Fibroblast of skin of back (primary cell): ENCODE measurements around the gene RUNX2.
"Not testable (repeated sequence)": the region's sequence is repeated elsewhere in the genome, so short reads cannot be mapped to it uniquely, and the experiment has no call there.

Experiments used
- DNase-seq: peaks from one replicate; pipeline ENCODE4 v3.0.0-alpha.2; 2013

The RUNX2 gene

GRCh38 chr6:45461486-45461885 lies 133.4 kb downstream of the RUNX2 start:
- DNase-seq, result no peak

- no peak for DNase-seq
Measured at GRCh38 chr6:45462190-45463134, 134.3 kb downstream of the RUNX2 start.

- DNase-seq, result no peak
Measured at GRCh38 chr6:45464685-45465084, 136.6 kb downstream of the RUNX2 start.

- DNase-seq, result no peak
Measured at GRCh38 chr6:45466686-45467085, 138.6 kb downstream of the RUNX2 start.

GRCh38 chr6:45467417-45467816 lies 139.3 kb downstream of the RUNX2 start:
- DNase-seq, result not testable (repeated sequence)

GRCh38 chr6:45467853-45468252 lies 139.7 kb downstream of the RUNX2 start:
- DNase-seq, result no peak

- no peak for DNase-seq
Measured at GRCh38 chr6:45469663-45470062, 141.5 kb downstream of the RUNX2 start.

GRCh38 chr6:45470131-45470738 lies 142.1 kb downstream of the RUNX2 start:
- no peak for DNase-seq

GRCh38 chr6:45472382-45472781 lies 144.3 kb downstream of the RUNX2 start:
- DNase-seq, result peak; percentile 51

GRCh38 chr6:45473121-45473993 lies 145.2 kb downstream of the RUNX2 start:
- DNase-seq, result no peak

GRCh38 chr6:45474376-45474775 lies 146.2 kb downstream of the RUNX2 start:
- DNase-seq, result no peak

GRCh38 chr6:45476341-45476740 lies 148.2 kb downstream of the RUNX2 start:
- DNase-seq, result peak; percentile 47

- no peak for DNase-seq
Measured at GRCh38 chr6:45477278-45477677, 149.1 kb downstream of the RUNX2 start.

- DNase-seq, result no peak
Measured at GRCh38 chr6:45477790-45478189, 149.7 kb downstream of the RUNX2 start.

GRCh38 chr6:45478240-45478639 lies 150.1 kb downstream of the RUNX2 start:
- DNase-seq, result peak; percentile 72

GRCh38 chr6:45479834-45480751 lies 152.0 kb downstream of the RUNX2 start:
- peak; percentile 43 for DNase-seq

GRCh38 chr6:45480752-45481415 lies 152.8 kb downstream of the RUNX2 start:
- DNase-seq, result peak; percentile 42

GRCh38 chr6:45483021-45483420 lies 154.9 kb downstream of the RUNX2 start:
- peak; percentile 83 for DNase-seq

GRCh38 chr6:45483501-45483900 lies 155.4 kb downstream of the RUNX2 start:
- DNase-seq, result peak; percentile 79

GRCh38 chr6:45486736-45487135 lies 158.6 kb downstream of the RUNX2 start:
- DNase-seq, result no peak

- DNase-seq, result no peak
Measured at GRCh38 chr6:45487645-45488044, 159.5 kb downstream of the RUNX2 start.
